Stomach (tissue), 19 donors: ENCODE results near the gene MAPK1. TPM values are rescaled to one million over a fixed set of nuclear protein-coding genes. Genes with fewer than 3 reads are reported as not detected.
"Not testable (repeated sequence)": the region's sequence is repeated elsewhere in the genome, so short reads cannot be mapped to it uniquely, and the experiment has no call there.

Source experiments
- DNase-seq, 2 donors: peaks; one replicate each; pipeline versions ENCODE4 v3.0.0 to v3.0.0-alpha.2; 2013 to 2019
- H3K27ac ChIP-seq, 5 donors: fragments of 200-600 bp in 4 of 5; sonication (generic) in 4 of 5; one replicate each; pipeline ENCODE4 v1.5.1; 2013 to 2019; ENCODE audit warnings: mild to moderate bottlenecking in 1 of 5, moderate library complexity in 1 of 5
- H3K27me3 ChIP-seq, 3 donors: fragments of 200-600 bp; sonication (generic); one replicate each; pipeline ENCODE4 v1.5.1; 2017 to 2019; ENCODE audit warnings: mixed run types in 1 of 3
- H3K36me3 ChIP-seq, 4 donors: fragments of 200-600 bp; sonication (generic); 1 replicate in 3 of 4; 2 replicates in 1 of 4; pipeline ENCODE4 v1.5.1; 2016 to 2019
- H3K4me1 ChIP-seq, 4 donors: fragments of 200-600 bp; sonication (generic); one replicate each; pipeline ENCODE4 v1.5.1; 2016 to 2019
- H3K4me3 ChIP-seq, 4 donors: fragments of 200-600 bp; sonication (generic) in 3 of 4; one replicate each; pipeline ENCODE4 v1.5.1; 2016 to 2019; ENCODE audit warnings: mild to moderate bottlenecking in 1 of 4
- H3K9me3 ChIP-seq, 4 donors: fragments of 200-600 bp; sonication (generic); one replicate each; pipeline ENCODE4 v1.5.1; 2016 to 2019
- CTCF ChIP-seq, 7 experiments: fragments of 450-650 bp in 4 of 7; fragments of 200-600 bp in 3 of 7; sonication (generic) in 3 of 7; IDR thresholded peaks; one replicate each; pipeline ENCODE4 v1.5.1; 2016 to 2019; ENCODE audit warnings: antibody characterized with exemption in 7 of 7, control low read depth in 2 of 7, mild to moderate bottlenecking in 1 of 7
- EP300 ChIP-seq: sonication (generic); formaldehyde crosslinking; IDR thresholded peaks from one replicate; pipeline ENCODE4 v1.6.1; 2017; ENCODE audit warnings: antibody characterized with exemption
- POLR2A ChIP-seq, 4 donors: fragments of 450-650 bp; IDR thresholded peaks; one replicate each; pipeline ENCODE4 v1.6.1; 2016; ENCODE audit warnings: antibody characterized with exemption in 4 of 4, control low read depth in 2 of 4, mild to moderate bottlenecking in 1 of 4, moderate library complexity in 1 of 4
- POLR2AphosphoS5 ChIP-seq, 3 donors: sonication (generic); formaldehyde crosslinking; IDR thresholded peaks; one replicate each; pipeline ENCODE4 v1.6.1; 2016; ENCODE audit warnings: antibody characterized with exemption in 3 of 3
- WGBS, 5 donors: extraction: QIAGEN DNeasy Blood & Tissue Kit in 3 of 5; methylation state at CpG; one replicate each; pipeline versions ENCODE4 v1.1.5 to v1.1.7; 2013 to 2018; 5-methylcytosine and 5-hydroxymethylcytosine counted together
- intact Hi-C: fragments of 100-400 bp; cut with DNase I; formaldehyde crosslinking; loops from one replicate; pipeline ENCODE4 v1.15.1; 2023; ENCODE audit warnings: low total_unique reads
- long read RNA-seq, 10 donors: transcript quantifications; one replicate each; lab custom pipeline, GENCODE V29; 2026
- polyA plus RNA-seq, 3 donors: library from polyadenylated mRNA; stranded (reverse); fragments of 200-250 nt; gene quantifications; one replicate each; pipeline ENCODE4 v1.2.3, GENCODE V29; 2013
- total RNA-seq, 5 donors: library from RNA; depleted of rRNA; stranded (reverse); fragments of >200 nt; gene quantifications; one replicate each; pipeline versions ENCODE4 v1.1.0 to v1.2.3, GENCODE V29; 2014 to 2016
- donor health status: healthy with polysubstance abuse.
- donor health status: Bipolar disorder and iron deficiency.
- donor health status: healthy.

The MAPK1 gene
- total RNA-seq (10 to 100 TPM; 42.0 to 81.6 (median 56.5) TPM), polyA plus RNA-seq (10 to 100 TPM; 10.4 to 20.5 (median 17.5) TPM)
- long read RNA-seq, donor 1, full-length matches to known transcripts: 3 of 8 reads
- long read RNA-seq, donor 1, partial matches to known transcripts: 5 of 8 reads
- long read RNA-seq, donor 1, other reads (novel, unspliced or antisense): 0 of 8 reads
- long read RNA-seq, donor 2, full-length matches to known transcripts: 13 of 13 reads
- long read RNA-seq, donor 2, partial matches to known transcripts: 0 of 13 reads
- long read RNA-seq, donor 2, other reads (novel, unspliced or antisense): 0 of 13 reads
- long read RNA-seq, donor 3, full-length matches to known transcripts: 13 of 13 reads
- long read RNA-seq, donor 3, partial matches to known transcripts: 0 of 13 reads
- long read RNA-seq, donor 3, other reads (novel, unspliced or antisense): 0 of 13 reads
- long read RNA-seq, donor 4, full-length matches to known transcripts: 2 of 2 reads
- long read RNA-seq, donor 4, partial matches to known transcripts: 0 of 2 reads
- long read RNA-seq, donor 4, other reads (novel, unspliced or antisense): 0 of 2 reads
- long read RNA-seq, donor 5, full-length matches to known transcripts: 9 of 20 reads
- long read RNA-seq, donor 5, partial matches to known transcripts: 11 of 20 reads
- long read RNA-seq, donor 5, other reads (novel, unspliced or antisense): 0 of 20 reads
- long read RNA-seq, donor 6, full-length matches to known transcripts: 25 of 35 reads
- long read RNA-seq, donor 6, partial matches to known transcripts: 10 of 35 reads
- long read RNA-seq, donor 6, other reads (novel, unspliced or antisense): 0 of 35 reads
- long read RNA-seq, donor 7, full-length matches to known transcripts: 21 of 42 reads
- long read RNA-seq, donor 7, partial matches to known transcripts: 21 of 42 reads
- long read RNA-seq, donor 7, other reads (novel, unspliced or antisense): 0 of 42 reads
- long read RNA-seq, donor 8, full-length matches to known transcripts: 14 of 14 reads
- long read RNA-seq, donor 8, partial matches to known transcripts: 0 of 14 reads
- long read RNA-seq, donor 8, other reads (novel, unspliced or antisense): 0 of 14 reads
- long read RNA-seq, donor 9, full-length matches to known transcripts: 12 of 27 reads
- long read RNA-seq, donor 9, partial matches to known transcripts: 15 of 27 reads
- long read RNA-seq, donor 9, other reads (novel, unspliced or antisense): 0 of 27 reads
- long read RNA-seq, donor 10, full-length matches to known transcripts: 5 of 5 reads
- long read RNA-seq, donor 10, partial matches to known transcripts: 0 of 5 reads
- long read RNA-seq, donor 10, other reads (novel, unspliced or antisense): 0 of 5 reads

- WGBS, 5 donors: 1 to 3% (median 2%) methylated on average over 30 to 73 of the region's 74 CpGs
- peak within 1 kb of the TSS; percentile 75 to 92 (median 90) for H3K4me3 ChIP-seq
- H3K27ac ChIP-seq: peak within 1 kb of the TSS; percentile 89 to 100 (median 93)
- H3K9me3 ChIP-seq: no peaks in the 10 kb centered on the region
- H3K36me3 ChIP-seq: no peaks in the 10 kb centered on the region
- peaks cover 24 to 47% (median 38%) of the 10 kb centered on the region in 4 donors for H3K4me1 ChIP-seq
- intact Hi-C loops: loop anchor here (10.0 kb wide), 1 partner anchor 63 kb away; no protein-coding TSS in a partner anchor
- peak in 2 of 7 experiments; percentile 30 to 38 for TF ChIP-seq CTCF (IDR thresholded peaks at IDR 0.05)
- TF ChIP-seq POLR2AphosphoS5 (IDR thresholded peaks at IDR 0.05): peak; percentile 58 to 93 (median 93)
- TF ChIP-seq EP300: no peak
- peak in 1 of 4 donors; percentile 60 for TF ChIP-seq POLR2A (IDR thresholded peaks at IDR 0.05)
- peak; percentile 93 to 98 for DNase-seq
- H3K27me3 ChIP-seq: no peaks in the 10 kb centered on the region
These were observed at the start of gene MAPK1 for GRCh38 chr22:21867528-21868266. TSS of gene MAPK1 (minus strand) at chr22:21867645. CDS start at chr22:21867440, 205 bp downstream.

- TF ChIP-seq POLR2AphosphoS5 (IDR thresholded peaks at IDR 0.05) (no peak), CTCF (IDR thresholded peaks at IDR 0.05) (no peak), POLR2A (IDR thresholded peaks at IDR 0.05) (no peak), EP300 (no peak)
- no peaks in the 10 kb centered on the region for H3K9me3 ChIP-seq
These were observed 49.0 kb upstream of the MAPK1 start for GRCh38 chr22:21916309-21916918.

GRCh38 chr22:21915624-21916308 is 48.3 kb upstream of the MAPK1 start:
- no peak overlapping the region for H3K4me3 ChIP-seq
- whole genome bisulfite sequencing, 5 donors: 85 to 100% (median 90%) methylated on average over 2 to 4 of the region's 4 CpGs
- intact Hi-C loops: no loop called here
- no peak for DNase-seq
- H3K4me1 ChIP-seq: peaks cover 0 to 12% (median 6%) of the 10 kb centered on the region in 4 donors
- H3K27me3 ChIP-seq: no peaks in the 10 kb centered on the region
- TF ChIP-seq POLR2A (IDR thresholded peaks at IDR 0.05) (no peak), EP300 (no peak), POLR2AphosphoS5 (IDR thresholded peaks at IDR 0.05) (no peak), CTCF (IDR thresholded peaks at IDR 0.05) (no peak)
- no peak overlapping the region for H3K27ac ChIP-seq
- H3K9me3 ChIP-seq: no peaks in the 10 kb centered on the region
- peaks cover 0 to 18% (median 12%) of the 10 kb centered on the region in 4 donors for H3K36me3 ChIP-seq

More at GRCh38 chr22:21916309-21916918, 49.0 kb upstream of the MAPK1 start:
- intact Hi-C loops: no loop called here
- H3K4me3 ChIP-seq: no peak overlapping the region
- peaks cover 0 to 12% (median 6%) of the 10 kb centered on the region in 4 donors for H3K4me1 ChIP-seq
- H3K27ac ChIP-seq: no peak overlapping the region
- H3K27me3 ChIP-seq: no peaks in the 10 kb centered on the region
- peaks cover 0 to 24% (median 18%) of the 10 kb centered on the region in 4 donors for H3K36me3 ChIP-seq
- 85 to 92% (median 86%) methylated on average over 3 to 4 of the region's 4 CpGs for WGBS, 5 donors
- DNase-seq: no peak

- 87 to 97% (median 91%) methylated on average over 8 of the region's 8 CpGs for WGBS, 5 donors
- H3K4me3 ChIP-seq, intact Hi-C loops, H3K27me3 ChIP-seq, H3K9me3 ChIP-seq, H3K27ac ChIP-seq, DNase-seq, H3K36me3 ChIP-seq: not testable (repeated sequence)
- peaks cover 0 to 12% (median 6%) of the 10 kb centered on the region in 4 donors for H3K4me1 ChIP-seq
These were observed 46.7 kb upstream of the MAPK1 start for GRCh38 chr22:21914033-21914642.

GRCh38 chr22:21910367-21910766 is 42.9 kb upstream of the MAPK1 start:
- H3K36me3 ChIP-seq, H3K9me3 ChIP-seq, H3K27ac ChIP-seq, H3K4me1 ChIP-seq, H3K27me3 ChIP-seq, DNase-seq, H3K4me3 ChIP-seq, intact Hi-C loops: not testable (repeated sequence)
- WGBS, 5 donors: 76 to 94% (median 82%) methylated on average over 4 of the region's 4 CpGs
